Measurements from ENCODE around the gene DNAL4. TPM values are rescaled to one million over a fixed set of nuclear protein-coding genes. Genes with fewer than 3 reads are reported as not detected.

Gene DNAL4
- total and polyA plus RNA-seq, 10 of the 15 experiments (the other 5 are each of a cell fraction or from before 2014, with no cell fraction given) = 0.35 to 8.5 (median 6.3) TPM; not detected in 1

GRCh38 chr22:38733724-38734381, 60.1 kb downstream of the DNAL4 start:
- ChIA-PET RAD21 (ENCODE audit: unreplicated experiment) (interaction anchor here (0.9 to 1.8 kb wide), 2 partner anchors 32 to 270 kb away, joined by 3 to 4 read pairs; no protein-coding TSS in a partner anchor), POLR2A (interaction anchor here (0.6 to 1.3 kb wide), 2 partner anchors 19 to 513 kb away, joined by 3 read pairs; no protein-coding TSS in a partner anchor), SMC1A (ENCODE audit: uncharacterized antibody, unreplicated experiment) (interaction anchor here (1.3 kb wide), 1 partner anchor 17 kb away, joined by 5 read pairs; no protein-coding TSS in a partner anchor), CTCF (interaction anchor here (1.0 to 3.7 kb wide), 11 partner anchors 9 to 682 kb away, joined by 3 to 26 read pairs (median 5); no protein-coding TSS in a partner anchor)
- Histone ChIP-seq H3K4me1 (ENCODE audit: control insufficient read depth, insufficient read depth, low read length) (no peaks in the 10 kb centered on the region), H3K27ac (ENCODE audit: control insufficient read depth, insufficient read depth) (no peak overlapping the region), H3K4me2 (ENCODE audit: control insufficient read depth, insufficient read depth) (no peak overlapping the region), H3K4me3 (no peak overlapping the region), H2AFZ (ENCODE audit: control insufficient read depth, low read depth, low read length) (no peak overlapping the region), H3K9ac (ENCODE audit: control insufficient read depth, insufficient read depth, low read length) (no peak overlapping the region), H3K9me3 (replicated peaks; ENCODE audit: control insufficient read depth, insufficient read depth, low read length) (no peaks in the 10 kb centered on the region), H4K20me1 (ENCODE audit: control insufficient read depth, insufficient read depth) (peaks cover 2% of the 10 kb centered on the region; the same call in 1 of the 2 replicates), H3K79me2 (ENCODE audit: control insufficient read depth, insufficient read depth, low read length) (no peaks in the 10 kb centered on the region), H3K36me3 (ENCODE audit: control insufficient read depth in 2 of 2, insufficient read depth in 2 of 2, low read length in 1 of 2) (peaks cover 32 to 65% of the 10 kb centered on the region in 2 experiments), H3K27me3 (replicated peaks in 1 of 2; ENCODE audit: control insufficient read depth in 2 of 2, insufficient read depth in 2 of 2, low read length in 1 of 2) (no peaks in the 10 kb centered on the region)
- no TSS peak for BruUV-seq (replicated peaks)
- ATAC-seq = peak; percentile 14
- intact Hi-C loops (cut with micrococcal nuclease; ENCODE audit: unreplicated experiment) = no loop called here
- DNase-seq (ENCODE audit: low read depth, low spot score) = no peak
- 79% methylated on average over 8 of the region's 8 CpGs for WGBS (ENCODE audit: insufficient coverage, insufficient replicate concordance, low lambda C conversion rate, missing lambda C conversion rate)
- TF ChIP-seq ATF7 (IDR thresholded peaks at IDR 0.05; ENCODE audit: low read depth) (no peak), PML (IDR thresholded peaks at IDR 0.05; ENCODE audit: low read length) (peak; percentile 63), POLR2A (IDR thresholded peaks at IDR 0.05; ENCODE audit: low read depth, low read length) (peak; percentile 61)
- in situ Hi-C loops (cut with MboI) = no loop called here
- FAIRE-seq = no peak

- FAIRE-seq = no peak
- TF ChIP-seq STAT1 (conservative IDR thresholded peaks at IDR 0.05) (no peak), BCL3 (IDR thresholded peaks at IDR 0.05; ENCODE audit: borderline replicate concordance, insufficient read depth, low read depth, low read length, poor library complexity, severe bottlenecking) (no peak), RAD51 (IDR thresholded peaks at IDR 0.05) (no peak), ZBTB4 (CRISPR knock-in tag; IDR thresholded peaks at IDR 0.05) (no peak)
Measured at GRCh38 chr22:38733329-38733723, 60.6 kb downstream of the DNAL4 start.

More at GRCh38 chr22:38733329-38733723, 60.6 kb downstream of the DNAL4 start:
- H3K4me1 ChIP-seq (ENCODE audit: control insufficient read depth, insufficient read depth, low read length) = no peaks in the 10 kb centered on the region
- POLR2A ChIA-PET = interaction anchor here (1.3 kb wide), 1 partner anchor 18 kb away, joined by 3 read pairs; no protein-coding TSS in a partner anchor
- DNase-seq (ENCODE audit: low read depth, low spot score) (no peak), ATAC-seq (peak; percentile 78)
- CTCF ChIA-PET = interaction anchor here (0.9 to 3.7 kb wide), 12 partner anchors 8 to 681 kb away, joined by 3 to 26 read pairs (median 5); no protein-coding TSS in a partner anchor
- H3K27me3 ChIP-seq (replicated peaks in 1 of 2; ENCODE audit: control insufficient read depth in 2 of 2, insufficient read depth in 2 of 2, low read length in 1 of 2) = no peaks in the 10 kb centered on the region
- H3K4me3 ChIP-seq = no peak overlapping the region
- intact Hi-C loops (cut with micrococcal nuclease; ENCODE audit: unreplicated experiment) = no loop called here
- H3K27ac ChIP-seq (ENCODE audit: control insufficient read depth, insufficient read depth) = no peak overlapping the region
- SMC1A ChIA-PET (ENCODE audit: uncharacterized antibody, unreplicated experiment) = interaction anchor here (0.8 to 1.3 kb wide), 2 partner anchors 18 to 52 kb away, joined by 3 to 5 read pairs; partner anchors contain the start of gene TOMM22
- H3K79me2 ChIP-seq (ENCODE audit: control insufficient read depth, insufficient read depth, low read length) = no peaks in the 10 kb centered on the region
- H4K20me1 ChIP-seq (ENCODE audit: control insufficient read depth, insufficient read depth) = peaks cover 2% of the 10 kb centered on the region; the same call in 1 of the 2 replicates
- H3K9ac ChIP-seq (ENCODE audit: control insufficient read depth, insufficient read depth, low read length) = no peak overlapping the region
- no peaks in the 10 kb centered on the region for H3K9me3 ChIP-seq (replicated peaks; ENCODE audit: control insufficient read depth, insufficient read depth, low read length)
- no TSS peak for BruUV-seq (replicated peaks)
- peaks cover 31 to 64% of the 10 kb centered on the region in 2 experiments for H3K36me3 ChIP-seq (ENCODE audit: control insufficient read depth in 2 of 2, insufficient read depth in 2 of 2, low read length in 1 of 2)
- in situ Hi-C loops (cut with MboI) = no loop called here
- WGBS (ENCODE audit: insufficient coverage, insufficient replicate concordance, low lambda C conversion rate, missing lambda C conversion rate) = 38% methylated on average over 4 of the region's 4 CpGs
- H2AFZ ChIP-seq (ENCODE audit: control insufficient read depth, low read depth, low read length) = no peak overlapping the region
- RAD21 ChIA-PET (ENCODE audit: unreplicated experiment) = interaction anchor here (1.8 kb wide), 1 partner anchor 32 kb away, joined by 4 read pairs; no protein-coding TSS in a partner anchor
- H3K4me2 ChIP-seq (ENCODE audit: control insufficient read depth, insufficient read depth) = no peak overlapping the region
